ENCODE results near the gene KRTAP10-6. TPM values are rescaled to one million over a fixed set of nuclear protein-coding genes. Genes with fewer than 3 reads are reported as not detected.

Gene KRTAP10-6
- total and polyA plus RNA-seq, 2 donors from 2014 or later: not detected

- DNase-seq (no peak), FAIRE-seq (no peak)
- Histone ChIP-seq H3K27ac (ENCODE audit: low read depth in 2 of 2, low read length in 2 of 2) (no peak overlapping the region), H3K9me3 (ENCODE audit: control insufficient read depth in 2 of 3, insufficient read depth in 1 of 3, low read length in 3 of 3) (peaks cover 0 to 3% (median 0%) of the 10 kb centered on the region in 3 donors), H3K4me1 (ENCODE audit: control insufficient read depth in 2 of 3, insufficient read depth in 2 of 3, low read depth in 1 of 3, low read length in 3 of 3) (no peaks in the 10 kb centered on the region), H3K36me3 (ENCODE audit: control insufficient read depth in 2 of 3, insufficient read depth in 3 of 3, low read length in 3 of 3) (no peaks in the 10 kb centered on the region), H3K4me3 (ENCODE audit: low read length in 3 of 3) (no peak overlapping the region), H3K9ac (ENCODE audit: low read length in 3 of 3) (no peak overlapping the region), H3K27me3 (ENCODE audit: control insufficient read depth, insufficient read depth, low read length) (no peaks in the 10 kb centered on the region)
- TF ChIP-seq CTCF (IDR thresholded peaks at IDR 0.05; ENCODE audit: borderline replicate concordance, extremely low read depth, insufficient read depth): no peak
- intact Hi-C loops (cut with DNase I): no loop called here
Measured at GRCh38 chr21:44606495-44606894, 14.2 kb upstream of the KRTAP10-6 start.

- intact Hi-C loops (cut with DNase I): no loop called here
- Histone ChIP-seq H3K9ac (ENCODE audit: low read length in 3 of 3) (no peak overlapping the region), H3K27me3 (ENCODE audit: control insufficient read depth, insufficient read depth, low read length) (no peaks in the 10 kb centered on the region), H3K36me3 (ENCODE audit: control insufficient read depth in 2 of 3, insufficient read depth in 3 of 3, low read length in 3 of 3) (no peaks in the 10 kb centered on the region), H3K4me1 (ENCODE audit: control insufficient read depth in 2 of 3, insufficient read depth in 2 of 3, low read depth in 1 of 3, low read length in 3 of 3) (no peaks in the 10 kb centered on the region), H3K9me3 (ENCODE audit: control insufficient read depth in 2 of 3, insufficient read depth in 1 of 3, low read length in 3 of 3) (no peaks in the 10 kb centered on the region), H3K27ac (ENCODE audit: low read depth in 2 of 2, low read length in 2 of 2) (no peak overlapping the region), H3K4me3 (ENCODE audit: low read length in 3 of 3) (no peak overlapping the region)
- no peak for FAIRE-seq
- no peak for DNase-seq
- TF ChIP-seq CTCF (IDR thresholded peaks at IDR 0.05; ENCODE audit: borderline replicate concordance, extremely low read depth, insufficient read depth): no peak
Measured at GRCh38 chr21:44603911-44604310, 11.6 kb upstream of the KRTAP10-6 start.

- DNase-seq: no peak
- Histone ChIP-seq H3K27ac (ENCODE audit: low read depth in 2 of 2, low read length in 2 of 2) (no peak overlapping the region), H3K4me3 (ENCODE audit: low read length in 3 of 3) (no peak overlapping the region), H3K36me3 (ENCODE audit: control insufficient read depth in 2 of 3, insufficient read depth in 3 of 3, low read length in 3 of 3) (no peaks in the 10 kb centered on the region), H3K9me3 (ENCODE audit: control insufficient read depth in 2 of 3, insufficient read depth in 1 of 3, low read length in 3 of 3) (no peaks in the 10 kb centered on the region), H3K4me1 (ENCODE audit: control insufficient read depth in 2 of 3, insufficient read depth in 2 of 3, low read depth in 1 of 3, low read length in 3 of 3) (no peaks in the 10 kb centered on the region), H3K27me3 (ENCODE audit: control insufficient read depth, insufficient read depth, low read length) (no peaks in the 10 kb centered on the region), H3K9ac (ENCODE audit: low read length in 3 of 3) (no peak overlapping the region)
- intact Hi-C loops (cut with DNase I): no loop called here
- TF ChIP-seq CTCF (IDR thresholded peaks at IDR 0.05; ENCODE audit: borderline replicate concordance, extremely low read depth, insufficient read depth): no peak
- FAIRE-seq: no peak
Measured at GRCh38 chr21:44603109-44603875, 11.0 kb upstream of the KRTAP10-6 start.

Data from kidney (tissue), 14 donors.